Myometrial cell (primary cell): ENCODE results near the gene ARHGAP9. TPM values are rescaled to one million over a fixed set of nuclear protein-coding genes. Genes with fewer than 3 reads are reported as not detected.

ENCODE experiments used
- total RNA-seq: library from RNA; depleted of rRNA; stranded (reverse); fragments of >200 nt; gene quantifications from 2 replicates; pipeline ENCODE4 v1.2.3, GENCODE V29; 2015

The ARHGAP9 gene
- total RNA-seq = 0.18 TPM in 1 of 2 replicates, not detected in the other

DNA sequence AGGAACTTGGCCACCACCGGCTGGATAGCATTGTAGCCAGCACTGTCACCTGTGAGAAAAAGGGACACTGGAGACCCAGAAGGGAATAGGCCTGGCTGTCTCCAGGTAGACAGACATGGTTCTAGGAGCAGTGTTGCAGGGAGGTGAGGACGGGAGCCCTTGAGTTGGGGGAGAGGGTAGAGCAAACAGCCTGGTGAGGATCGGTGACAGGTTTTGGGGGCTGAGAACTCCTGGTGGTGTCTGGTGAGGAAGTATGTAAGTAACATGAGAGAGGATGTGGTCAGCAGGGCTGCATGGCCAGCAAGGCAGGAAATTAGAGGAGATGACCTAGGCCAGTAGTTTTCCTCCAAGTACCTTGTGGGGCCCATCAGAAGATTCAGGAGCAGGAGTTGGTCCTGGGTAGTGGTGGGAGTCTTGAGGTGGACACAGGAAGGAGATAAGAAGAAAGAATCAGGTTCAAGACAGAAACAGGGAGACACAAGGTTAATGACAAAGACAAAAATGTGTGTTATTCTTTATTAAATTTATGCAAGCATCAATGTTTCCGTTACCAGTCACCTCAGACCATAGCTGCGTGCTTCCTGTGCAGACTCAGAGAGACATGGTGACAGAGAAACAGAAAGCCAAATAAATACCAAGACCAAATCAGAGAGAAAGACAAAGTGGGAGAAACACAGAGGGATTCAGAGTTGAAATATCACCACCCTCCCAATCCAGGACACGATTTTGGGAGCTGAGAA is at the start of gene ARHGAP9:
TSS of gene ARHGAP9 (minus strand) at position 491 of the 740 bp plus-strand sequence. CDS start at position 31, 460 bp downstream.

DNA sequence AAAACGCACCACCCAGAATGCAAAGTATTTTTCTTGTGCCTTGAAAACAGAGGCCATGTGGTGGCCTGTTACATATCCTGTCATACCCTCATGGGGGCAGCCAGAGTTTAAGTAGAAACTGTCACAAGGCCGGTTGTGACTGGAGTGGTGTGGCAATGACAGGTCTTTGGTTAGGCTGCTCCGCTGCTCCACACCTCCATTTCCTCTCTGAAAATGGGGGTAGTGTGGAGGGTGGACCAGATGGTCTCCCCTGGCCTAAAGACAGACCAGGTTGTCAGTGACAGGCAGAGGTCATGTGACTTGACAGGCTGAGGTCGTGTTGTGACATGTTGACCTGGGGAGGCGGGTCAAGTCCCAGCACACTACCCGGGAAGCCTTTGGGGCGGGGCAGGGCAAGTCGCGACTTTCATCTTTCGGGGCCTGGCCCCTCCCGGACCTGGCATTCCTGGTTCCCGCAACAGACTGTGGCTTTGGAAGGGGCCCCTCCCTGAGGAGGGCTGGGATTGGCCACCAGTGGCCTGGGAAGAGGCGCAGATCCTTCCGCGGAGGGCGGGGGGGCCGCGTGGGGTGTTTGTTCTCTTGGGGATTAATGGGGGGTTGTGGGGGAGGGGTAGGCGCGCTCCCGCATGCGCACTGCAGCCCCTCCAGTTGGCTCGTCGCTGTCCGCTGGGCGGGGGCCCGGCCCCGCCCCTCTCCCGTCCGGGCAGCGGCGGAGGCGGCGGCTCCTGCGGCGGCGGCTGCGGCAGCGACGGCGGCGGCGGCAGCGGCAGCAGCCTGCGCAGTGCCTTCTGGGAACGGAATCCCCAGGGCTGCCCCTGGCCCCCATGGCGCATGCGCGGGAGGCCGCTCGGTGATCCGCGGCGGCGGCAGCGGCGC is 42.6 kb upstream of the ARHGAP9 start, which contains the start of gene MBD6:
TSS of gene MBD6 (plus strand) at position 814 of the 876 bp plus-strand sequence. CDS start 1,480 bp downstream, outside the sequence.

DNA sequence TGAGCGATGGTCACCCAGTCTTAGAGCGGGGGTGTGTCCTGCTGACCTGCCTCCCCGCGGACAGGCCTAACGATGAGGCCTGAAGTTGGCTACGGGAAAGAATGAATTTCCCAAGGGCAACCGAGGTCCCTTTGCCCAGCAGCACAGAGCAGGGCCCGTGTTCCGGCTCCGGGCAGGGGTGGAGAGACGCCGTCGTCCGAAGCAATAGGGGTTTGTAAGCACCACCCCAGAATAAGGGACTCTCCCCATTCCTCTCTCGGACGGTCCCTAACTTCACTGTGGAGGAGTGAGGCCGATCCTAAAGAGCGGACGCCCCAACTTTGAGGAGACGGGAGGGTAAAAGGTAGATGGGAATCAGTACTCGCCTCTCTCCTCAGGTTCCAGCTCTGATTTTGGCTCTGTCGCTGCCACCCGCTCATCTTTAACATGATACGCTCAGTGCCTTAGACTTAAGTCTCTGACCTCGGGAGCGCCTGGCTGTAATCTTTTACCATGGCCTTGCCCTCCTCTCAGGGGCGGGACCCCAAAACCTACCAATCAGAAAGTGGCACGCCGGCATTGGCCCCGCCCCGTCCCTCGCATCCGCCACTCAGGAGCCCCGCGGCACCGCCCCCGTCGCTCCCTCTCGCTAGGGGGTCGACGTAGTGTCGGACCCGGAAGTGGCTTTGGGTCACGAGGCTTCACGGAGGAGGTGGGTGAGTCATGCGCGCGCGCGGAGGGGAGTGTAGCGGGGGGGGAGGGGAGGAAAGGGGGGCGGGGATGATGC is 40.6 kb upstream of the ARHGAP9 start, which contains the start of gene DDIT3:
TSS of gene DDIT3 (minus strand) at position 462 of the 766 bp plus-strand sequence. CDS start 3,108 bp downstream, outside the sequence.

DNA sequence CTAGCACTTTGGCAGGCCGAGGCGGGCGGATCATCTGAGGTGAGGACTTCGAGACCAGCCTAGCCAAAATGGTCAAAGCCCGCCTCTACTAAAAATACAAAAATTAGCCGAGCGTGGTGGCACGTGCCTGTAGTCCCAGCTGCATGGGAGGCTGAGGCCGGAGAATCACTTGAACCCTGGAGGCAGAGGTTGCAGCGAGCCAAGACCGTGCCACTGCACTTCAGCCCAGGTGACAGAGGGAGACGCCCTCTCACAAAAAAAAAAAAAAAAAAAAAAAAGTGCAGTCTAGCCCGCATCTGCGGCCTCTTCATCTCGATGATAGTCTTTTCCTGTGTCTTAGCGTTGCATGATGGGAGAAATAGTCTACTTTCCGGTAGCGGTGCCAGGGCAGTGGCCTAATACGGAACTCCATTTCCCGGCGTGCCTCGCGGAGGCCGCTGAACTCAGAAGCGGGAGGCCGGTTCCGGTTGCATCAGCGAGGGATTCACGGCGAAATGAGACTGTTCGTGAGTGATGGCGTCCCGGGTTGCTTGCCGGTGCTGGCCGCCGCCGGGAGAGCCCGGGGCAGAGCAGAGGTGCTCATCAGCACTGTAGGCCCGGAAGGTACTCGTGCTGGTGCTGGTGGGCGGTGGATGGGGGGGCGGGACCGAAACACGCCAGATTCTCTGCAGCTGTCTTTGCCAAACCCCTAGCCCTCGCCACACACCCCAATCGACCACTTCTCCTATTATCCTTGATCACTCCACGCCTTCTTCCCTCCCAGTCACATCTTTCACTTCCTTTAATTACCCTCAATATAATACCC is 8.1 kb upstream of the ARHGAP9 start, which contains the start of gene MARS1:
TSS of gene MARS1 (plus strand) at position 472 of the 805 bp plus-strand sequence. CDS start at position 495, 23 bp downstream.

DNA sequence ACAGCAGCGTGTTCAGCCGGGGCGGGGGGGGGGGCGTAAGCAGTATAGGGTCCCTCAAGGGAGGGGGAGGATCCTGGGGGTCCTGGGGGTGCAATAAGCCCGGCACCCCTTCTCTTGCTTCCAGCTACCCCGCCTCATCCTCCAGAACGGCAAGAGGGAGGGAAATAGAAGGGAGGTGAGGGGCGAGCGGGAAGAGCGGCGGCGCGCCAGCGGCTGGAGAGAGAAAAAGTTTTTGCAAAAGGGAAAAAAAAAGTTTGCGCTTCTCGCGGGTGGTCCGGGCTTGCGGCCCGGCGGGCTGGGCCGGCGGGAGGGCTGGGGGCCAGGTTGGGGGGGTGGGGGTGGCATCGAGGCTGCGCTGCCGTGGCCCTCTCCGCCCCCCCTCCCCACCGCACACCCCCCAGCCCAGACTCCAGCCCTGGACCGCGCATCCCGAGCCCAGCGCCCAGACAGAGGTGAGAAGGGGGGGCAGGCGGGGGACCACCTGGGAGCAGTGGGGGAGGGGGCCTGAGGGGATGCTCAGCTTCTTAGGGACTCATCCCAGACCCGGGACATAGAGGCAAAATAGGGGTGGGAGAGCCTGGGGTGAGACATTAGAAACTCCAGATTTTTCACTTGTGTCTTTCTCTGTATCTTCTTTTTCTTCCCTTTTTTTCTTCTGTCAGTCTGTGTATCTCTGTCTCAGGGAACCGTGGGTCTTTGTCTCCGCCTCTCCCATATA is 19.8 kb downstream of the ARHGAP9 start, which contains the start of gene GLI1:
TSS of gene GLI1 (plus strand) at position 36 of the 718 bp plus-strand sequence. CDS start 3,907 bp downstream, outside the sequence.

DNA sequence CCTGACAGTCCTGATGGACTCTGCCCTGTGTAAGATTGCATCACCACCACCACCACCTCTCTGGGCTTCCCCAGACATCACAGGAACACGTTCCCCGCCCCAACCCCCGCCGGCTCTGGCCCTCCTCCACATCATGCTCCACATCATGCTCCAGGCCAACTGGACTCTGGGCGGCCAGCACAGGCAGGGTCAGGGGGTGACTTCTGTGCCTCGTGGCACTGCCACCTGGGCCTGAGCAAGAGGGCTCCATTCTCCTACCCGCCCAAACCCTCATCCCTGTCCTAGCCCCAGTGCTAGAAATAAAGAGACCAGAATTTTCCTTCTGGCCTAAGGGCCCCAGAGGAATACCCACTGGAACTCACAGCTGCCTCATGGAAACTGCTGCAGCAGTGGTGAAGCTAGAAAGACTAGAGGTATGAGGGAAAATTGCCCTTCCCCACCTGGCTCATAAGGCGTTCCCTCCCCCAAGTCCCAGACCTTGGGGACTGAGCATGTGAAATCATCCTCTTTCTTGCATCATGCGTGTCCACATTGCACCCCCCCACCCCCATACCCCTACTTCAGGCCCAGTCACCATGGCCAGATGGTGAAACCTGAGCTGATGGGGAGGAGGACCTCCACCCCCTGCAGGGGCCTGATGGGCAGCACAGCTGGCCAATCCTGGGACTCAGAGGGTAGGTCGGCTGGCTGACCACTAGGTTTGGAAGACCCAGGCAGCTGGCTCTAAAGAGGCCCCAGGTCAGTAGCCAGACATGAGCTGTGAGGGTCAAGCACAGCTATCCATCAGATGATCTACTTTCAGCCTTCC is 24.9 kb downstream of the ARHGAP9 start, which contains the start of gene INHBE:
TSS of gene INHBE (plus strand) at position 742 of the 808 bp plus-strand sequence. CDS start 230 bp downstream, outside the sequence.

DNA sequence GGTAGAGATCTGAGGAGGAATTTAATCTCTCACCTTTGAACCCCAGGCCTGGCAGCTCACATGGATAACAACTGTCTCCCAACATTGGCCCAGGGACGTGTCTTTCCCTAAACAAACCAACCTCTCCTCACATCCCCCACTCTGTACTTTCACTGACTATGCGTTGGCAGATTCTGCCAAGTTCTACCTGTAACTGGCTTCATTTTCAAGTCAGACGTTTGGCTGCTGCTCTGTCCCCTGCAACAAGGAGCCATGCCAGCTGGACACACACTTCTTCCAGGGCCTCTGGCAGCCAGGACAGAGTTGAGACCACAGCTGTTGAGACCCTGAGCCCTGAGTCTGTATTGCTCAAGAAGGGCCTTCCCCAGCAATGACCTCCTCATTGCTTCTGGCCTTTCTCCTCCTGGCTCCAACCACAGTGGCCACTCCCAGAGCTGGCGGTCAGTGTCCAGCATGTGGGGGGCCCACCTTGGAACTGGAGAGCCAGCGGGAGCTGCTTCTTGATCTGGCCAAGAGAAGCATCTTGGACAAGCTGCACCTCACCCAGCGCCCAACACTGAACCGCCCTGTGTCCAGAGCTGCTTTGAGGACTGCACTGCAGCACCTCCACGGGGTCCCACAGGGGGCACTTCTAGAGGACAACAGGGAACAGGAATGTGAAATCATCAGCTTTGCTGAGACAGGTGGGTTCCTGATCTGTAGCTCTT is 45.0 kb downstream of the ARHGAP9 start, which contains the start of gene INHBC:
TSS of gene INHBC (plus strand) at position 268 of the 707 bp plus-strand sequence. CDS start at position 371, 103 bp downstream.

DNA sequence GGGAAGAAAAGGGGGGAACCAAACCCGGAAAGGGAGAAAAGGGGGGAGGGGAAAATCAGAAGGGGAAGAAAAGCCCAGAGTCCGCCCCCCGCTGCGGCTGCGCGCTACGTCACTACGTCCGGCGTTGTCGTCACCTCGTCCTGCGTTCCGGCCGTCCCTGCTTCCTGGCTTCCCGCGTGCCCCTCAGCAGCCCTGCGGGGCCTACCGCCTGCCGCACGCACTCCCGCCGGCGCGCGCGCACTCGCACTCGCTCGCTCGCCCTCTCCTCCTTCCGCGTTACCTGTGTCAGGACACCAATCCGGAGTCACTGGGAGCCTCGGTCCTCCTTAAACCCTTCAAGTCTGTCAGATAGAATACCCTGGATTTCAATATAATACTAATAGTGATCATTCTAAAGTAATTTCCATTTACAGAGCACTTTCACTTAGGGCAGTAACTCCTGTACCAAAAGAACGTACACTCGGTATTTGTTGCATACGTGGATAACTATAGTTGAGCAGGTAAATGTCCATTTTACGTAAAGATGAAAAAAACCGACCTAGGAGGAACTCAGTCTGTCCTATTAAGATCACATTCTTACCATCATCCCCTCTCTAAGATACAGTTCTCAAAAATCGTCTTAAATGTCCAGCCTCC is 48.6 kb downstream of the ARHGAP9 start, which contains the start of gene R3HDM2:
TSS of gene R3HDM2 (minus strand) at position 113 of the 636 bp plus-strand sequence. CDS start 120,615 bp downstream, outside the sequence.

Other genes starting within 250 kb of the ARHGAP9 start
- 0.18 TPM in 1 of 2 replicates, not detected in the other for gene STAC3, start 228.7 kb downstream of the ARHGAP9 start, total RNA-seq
- gene R3HDM2, start 48.8 kb downstream of the ARHGAP9 start, total RNA-seq = 19.3 and 23.9 TPM in 2 replicates
- not detected in 2 replicates for gene INHBC, start 45.1 kb downstream of the ARHGAP9 start, total RNA-seq
- 3.5 and 6.2 TPM in 2 replicates for gene INHBE, start 24.6 kb downstream of the ARHGAP9 start, total RNA-seq
- gene GLI1, start 20.1 kb downstream of the ARHGAP9 start, total RNA-seq = 1.4 and 3.7 TPM in 2 replicates
- gene MARS1, start 8.2 kb upstream of the ARHGAP9 start, total RNA-seq = 166 and 202 TPM in 2 replicates
- 32.9 and 42.7 TPM in 2 replicates for gene DDIT3, start 40.6 kb upstream of the ARHGAP9 start, total RNA-seq
- gene MBD6, start 43.0 kb upstream of the ARHGAP9 start, total RNA-seq = 5.8 and 7.5 TPM in 2 replicates
- gene DCTN2, start 67.3 kb upstream of the ARHGAP9 start, total RNA-seq = 175 and 242 TPM in 2 replicates
- gene KIF5A, start 70.2 kb upstream of the ARHGAP9 start, total RNA-seq = 0.29 and 0.89 TPM in 2 replicates
- 19.8 and 32.0 TPM in 2 replicates for gene PIP4K2C, start 111.3 kb upstream of the ARHGAP9 start, total RNA-seq
- gene DTX3, start 125.0 kb upstream of the ARHGAP9 start, total RNA-seq = 29.4 and 33.7 TPM in 2 replicates
- 42.4 and 51.6 TPM in 2 replicates for gene ARHGEF25, start 131.6 kb upstream of the ARHGAP9 start, total RNA-seq
- 1.9 and 8.4 TPM in 2 replicates for gene B4GALNT1, start 153.3 kb upstream of the ARHGAP9 start, total RNA-seq
- 207 and 276 TPM in 2 replicates for gene OS9, start 214.3 kb upstream of the ARHGAP9 start, total RNA-seq